LNCaP clone FGC (cell line): ENCODE data around the gene SLC16A1.

Experiments
- DNase-seq: peaks from one replicate; pipeline ENCODE4 v3.0.0-alpha.2; 2011; ENCODE audit warnings: low read depth
- H3K4me3 ChIP-seq: 2 replicates; pipeline ENCODE4 v1.5.1; 2011; ENCODE audit warnings: mild to moderate bottlenecking, low read depth, low read length, control low read depth
- TF ChIP-seq, protein P1 (sequence below): IDR thresholded peaks from 2 replicates; pipeline ENCODE4 v1.5.1; 2012; ENCODE audit warnings: mild to moderate bottlenecking; ENCODE audit not compliant: control insufficient read depth, insufficient read depth; ENCODE audit errors: extremely low read depth

Gene SLC16A1

DNA sequence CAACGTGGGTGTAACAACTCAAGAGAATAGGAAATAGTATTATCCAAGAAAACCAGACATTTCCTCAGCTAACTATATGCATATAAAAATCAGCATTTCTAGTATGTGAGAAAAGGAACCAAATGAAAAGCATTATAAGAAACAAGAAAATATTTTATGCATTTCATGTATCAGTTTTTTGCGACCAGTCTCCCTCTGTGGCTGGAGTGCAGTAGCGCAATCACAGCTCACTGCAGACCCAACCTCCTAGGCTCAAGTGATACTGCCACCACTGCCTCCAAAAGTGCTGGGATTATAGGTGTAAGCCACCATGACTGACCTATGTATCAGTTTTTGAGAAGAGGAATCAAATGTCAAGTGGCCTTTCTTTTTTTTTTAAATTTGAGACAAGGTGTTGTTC, 31.0 kb downstream of the SLC16A1 start:
- no peak for DNase-seq

DNA sequence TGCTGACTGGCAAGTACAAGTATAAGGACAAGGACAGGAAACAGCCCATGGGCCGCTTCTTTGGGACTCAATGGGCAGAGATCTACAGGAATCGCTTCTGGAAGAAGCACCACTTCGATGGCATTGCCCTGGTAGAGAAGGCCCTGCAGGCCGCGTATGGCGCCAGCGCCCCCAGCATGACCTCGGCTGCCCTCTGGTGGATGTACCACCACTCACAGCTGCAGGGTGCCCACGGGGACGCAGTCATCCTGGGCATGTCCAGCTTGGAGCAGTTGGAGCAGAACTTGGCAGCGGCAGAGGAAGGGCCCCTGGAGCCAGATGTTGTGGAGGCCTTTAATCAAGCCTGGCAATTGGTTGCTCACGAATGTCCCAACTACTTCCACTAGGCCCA, 32.0 kb downstream of the SLC16A1 start:
- DNase-seq, result no peak
- TF ChIP-seq, protein P1, sequence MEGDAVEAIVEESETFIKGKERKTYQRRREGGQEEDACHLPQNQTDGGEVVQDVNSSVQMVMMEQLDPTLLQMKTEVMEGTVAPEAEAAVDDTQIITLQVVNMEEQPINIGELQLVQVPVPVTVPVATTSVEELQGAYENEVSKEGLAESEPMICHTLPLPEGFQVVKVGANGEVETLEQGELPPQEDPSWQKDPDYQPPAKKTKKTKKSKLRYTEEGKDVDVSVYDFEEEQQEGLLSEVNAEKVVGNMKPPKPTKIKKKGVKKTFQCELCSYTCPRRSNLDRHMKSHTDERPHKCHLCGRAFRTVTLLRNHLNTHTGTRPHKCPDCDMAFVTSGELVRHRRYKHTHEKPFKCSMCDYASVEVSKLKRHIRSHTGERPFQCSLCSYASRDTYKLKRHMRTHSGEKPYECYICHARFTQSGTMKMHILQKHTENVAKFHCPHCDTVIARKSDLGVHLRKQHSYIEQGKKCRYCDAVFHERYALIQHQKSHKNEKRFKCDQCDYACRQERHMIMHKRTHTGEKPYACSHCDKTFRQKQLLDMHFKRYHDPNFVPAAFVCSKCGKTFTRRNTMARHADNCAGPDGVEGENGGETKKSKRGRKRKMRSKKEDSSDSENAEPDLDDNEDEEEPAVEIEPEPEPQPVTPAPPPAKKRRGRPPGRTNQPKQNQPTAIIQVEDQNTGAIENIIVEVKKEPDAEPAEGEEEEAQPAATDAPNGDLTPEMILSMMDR, result no peak
- no peak overlapping the region for H3K4me3 ChIP-seq

More for the DNA sequence above, 31.0 kb downstream of the SLC16A1 start:
- H3K4me3 ChIP-seq, result no peak overlapping the region
- TF ChIP-seq, protein P1, result no peak

DNA sequence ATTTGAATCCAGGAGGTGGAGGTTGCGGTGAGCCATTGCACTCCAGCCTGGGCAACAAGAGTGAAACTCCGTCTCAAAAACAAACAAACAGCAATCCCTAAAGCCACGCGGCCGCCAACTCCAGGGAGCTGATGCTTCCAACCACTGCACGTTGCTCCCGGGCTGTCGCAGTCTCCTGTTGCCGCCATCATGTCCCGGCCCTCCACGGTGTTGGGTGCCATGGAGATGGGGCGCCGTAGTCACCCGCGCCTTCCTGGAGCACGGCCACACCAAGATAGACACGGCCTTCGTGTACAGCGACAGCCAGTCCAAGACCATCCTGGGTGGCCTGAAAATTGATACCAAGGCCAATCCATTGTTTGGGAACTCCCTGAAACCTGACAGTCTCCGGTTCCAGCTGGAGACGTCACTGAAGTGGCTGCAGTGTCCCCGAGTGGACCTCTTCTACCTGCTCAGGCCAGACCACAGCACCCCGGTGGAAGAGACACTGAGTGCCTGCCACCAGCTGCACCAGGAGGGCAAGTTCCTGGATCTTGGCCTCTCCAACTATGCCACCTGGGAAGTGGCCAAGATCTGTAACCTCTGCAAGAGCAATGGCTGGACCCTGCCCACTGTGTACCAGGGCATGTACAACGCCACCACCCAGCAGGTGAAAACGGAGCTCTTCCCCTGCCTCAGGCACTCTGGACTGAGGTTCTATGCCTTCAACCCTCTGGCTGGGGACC, 32.6 kb downstream of the SLC16A1 start:
- TF ChIP-seq, protein P1, result no peak
- no peak for DNase-seq
- no peak overlapping the region for H3K4me3 ChIP-seq

DNA sequence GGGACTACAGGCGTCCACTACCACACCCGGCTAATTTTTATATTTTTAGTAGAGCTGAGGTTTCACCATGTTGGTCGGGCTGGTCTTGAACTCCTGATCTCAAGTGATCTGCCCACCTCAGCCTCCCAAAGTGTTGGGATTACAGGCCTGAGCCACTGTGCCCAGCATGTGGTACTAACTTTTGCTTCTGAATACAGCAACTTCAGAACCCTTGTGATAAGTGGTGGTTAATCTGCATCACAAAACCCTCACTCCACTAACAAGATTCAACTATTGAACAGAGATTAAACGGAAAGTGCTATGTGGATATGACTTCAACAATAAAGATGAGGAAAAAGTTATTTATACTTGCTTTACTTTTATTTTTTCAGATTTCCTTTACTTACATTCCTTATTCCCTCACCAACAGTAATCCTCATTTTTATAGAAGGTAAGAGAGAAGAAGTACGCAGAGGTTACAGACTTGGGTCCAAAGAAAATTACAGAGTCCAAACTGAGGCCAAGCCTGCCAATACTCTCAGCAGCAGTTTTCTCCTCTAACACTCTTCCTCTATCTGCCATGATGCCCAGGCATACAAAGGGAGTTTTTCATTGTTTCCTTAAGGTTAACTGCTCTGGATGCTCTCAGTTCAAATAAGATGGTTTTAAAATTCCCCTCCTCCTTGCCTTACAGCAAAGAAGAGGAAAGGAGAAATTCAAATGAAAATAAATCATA, 44.3 kb downstream of the SLC16A1 start:
- no peak for DNase-seq
- TF ChIP-seq, protein P1, result no peak
- no peak overlapping the region for H3K4me3 ChIP-seq

DNA sequence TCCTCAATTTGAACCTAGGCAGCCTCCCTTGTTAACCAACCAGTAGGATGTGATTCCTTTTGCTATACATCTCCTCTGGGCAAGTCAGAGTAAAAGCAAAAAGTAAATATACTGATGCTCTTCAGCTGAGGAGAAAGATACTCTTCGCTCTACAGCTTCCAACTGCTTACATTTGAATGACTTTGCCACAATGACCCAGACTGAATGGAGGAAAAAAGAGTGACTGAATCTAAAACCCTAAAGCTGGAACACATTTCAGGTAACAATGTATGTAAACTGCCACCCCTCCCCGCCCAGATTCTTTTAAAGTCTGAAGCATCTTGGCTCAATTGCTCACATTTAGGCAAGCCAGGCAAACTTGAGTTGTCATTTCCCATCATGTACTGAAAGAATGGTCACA, 46.1 kb downstream of the SLC16A1 start:
- no peak for DNase-seq
- H3K4me3 ChIP-seq, result no peak overlapping the region
- TF ChIP-seq, protein P1, result no peak

DNA sequence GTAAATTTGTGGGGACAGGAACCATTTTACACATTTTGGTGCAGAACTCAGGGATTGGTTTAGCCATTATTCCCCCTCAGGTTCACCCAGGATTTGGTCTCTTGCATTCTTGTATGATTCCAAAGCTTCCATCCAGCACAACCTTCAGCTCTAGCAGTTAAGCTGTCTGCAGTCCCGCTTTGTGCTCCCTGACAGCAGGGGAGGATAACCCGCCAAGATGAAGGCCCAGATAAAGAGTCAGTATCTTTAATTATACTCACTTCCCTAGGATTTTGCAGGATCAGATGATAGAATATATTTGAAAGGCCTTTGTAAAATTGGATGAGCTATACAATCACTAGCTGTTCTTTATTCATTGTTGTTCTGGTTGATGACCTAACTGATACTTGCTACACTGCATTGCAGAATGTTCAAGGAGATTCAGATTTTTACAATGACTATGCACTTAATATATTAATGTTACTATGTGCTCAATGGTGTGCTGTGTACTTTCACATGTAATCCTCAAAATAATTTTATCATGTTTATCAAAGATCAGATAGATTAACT, 49.8 kb downstream of the SLC16A1 start:
- DNase-seq, result no peak
- TF ChIP-seq, protein P1, result no peak
- H3K4me3 ChIP-seq, result no peak overlapping the region
